ENCODE measurements around the gene KCNV2.
A peak's percentile ranks its signal among the peaks of the same experiment; 100 is the strongest.

Gene KCNV2

GRCh38 chr9:2725898-2726649 is 8.8 kb downstream of the KCNV2 start:
- no peak for TF ChIP-seq CTCF (conservative IDR thresholded peaks at IDR 0.05; ENCODE audit: low read depth, low read length)
- no peak overlapping the region for H3K4me3 ChIP-seq (ENCODE audit: low read length)
- DNase-seq (ENCODE audit: low read depth) = no peak

- DNase-seq (ENCODE audit: low read depth) = no peak
- no peak for TF ChIP-seq CTCF (conservative IDR thresholded peaks at IDR 0.05; ENCODE audit: low read depth, low read length)
- no peak overlapping the region for H3K4me3 ChIP-seq (ENCODE audit: low read length)
Observed at GRCh38 chr9:2726650-2727340, 9.5 kb downstream of the KCNV2 start.

DNA sequence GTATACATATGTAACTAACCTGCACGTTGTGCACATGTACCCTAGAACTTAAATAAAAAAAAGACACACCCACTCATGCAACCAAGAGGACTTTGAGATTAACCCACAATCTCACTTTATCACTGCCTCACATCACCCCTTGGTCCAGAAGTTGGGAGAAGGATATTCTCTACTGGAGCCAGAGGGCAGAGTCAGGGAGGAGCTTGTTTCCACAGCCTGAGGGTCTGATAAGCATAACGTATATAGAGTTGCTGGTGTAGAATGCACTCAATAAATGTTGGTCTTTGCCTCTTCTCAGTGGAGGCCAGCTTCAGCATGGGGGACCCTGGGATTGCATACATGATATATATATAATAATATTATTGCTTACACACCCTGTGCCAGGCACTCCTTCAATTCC is 10.1 kb downstream of the KCNV2 start:
- no peak overlapping the region for H3K4me3 ChIP-seq (ENCODE audit: low read length)
- no peak for TF ChIP-seq CTCF (conservative IDR thresholded peaks at IDR 0.05; ENCODE audit: low read depth, low read length)
- no peak for DNase-seq (ENCODE audit: low read depth)

DNA sequence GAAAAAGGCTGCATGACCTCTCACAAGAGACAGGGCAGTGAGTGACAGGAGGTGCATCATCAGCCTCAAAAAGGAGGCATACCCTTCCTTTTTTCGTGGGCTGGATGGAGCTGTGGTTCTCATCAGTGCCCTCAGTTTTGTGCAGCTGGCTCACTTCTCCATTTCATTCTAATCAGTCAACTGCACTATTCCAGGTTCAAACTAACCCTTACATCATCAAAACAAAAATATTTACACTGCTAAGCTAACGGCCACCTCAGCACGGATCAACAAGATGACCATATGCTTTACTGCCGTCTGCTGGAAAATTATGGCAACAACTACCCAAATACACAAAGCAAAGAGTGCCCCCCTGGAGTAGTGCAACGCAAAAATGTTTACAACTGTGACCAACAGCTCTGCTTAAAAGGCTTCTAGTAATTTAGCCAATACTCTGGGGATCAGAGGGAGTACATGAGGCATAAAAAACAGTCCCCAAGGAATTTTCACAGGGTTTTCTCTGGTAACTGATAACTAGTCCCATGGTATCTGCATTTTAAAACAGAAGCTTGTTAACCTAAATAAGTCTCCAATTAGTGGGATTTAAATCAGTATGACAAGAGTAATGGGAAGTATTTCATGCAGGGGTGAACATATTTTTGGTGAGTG is 10.8 kb downstream of the KCNV2 start:
- H3K4me3 ChIP-seq (ENCODE audit: low read length) = no peak overlapping the region
- no peak for DNase-seq (ENCODE audit: low read depth)
- TF ChIP-seq CTCF (conservative IDR thresholded peaks at IDR 0.05; ENCODE audit: low read depth, low read length) = peak; percentile 83

DNA sequence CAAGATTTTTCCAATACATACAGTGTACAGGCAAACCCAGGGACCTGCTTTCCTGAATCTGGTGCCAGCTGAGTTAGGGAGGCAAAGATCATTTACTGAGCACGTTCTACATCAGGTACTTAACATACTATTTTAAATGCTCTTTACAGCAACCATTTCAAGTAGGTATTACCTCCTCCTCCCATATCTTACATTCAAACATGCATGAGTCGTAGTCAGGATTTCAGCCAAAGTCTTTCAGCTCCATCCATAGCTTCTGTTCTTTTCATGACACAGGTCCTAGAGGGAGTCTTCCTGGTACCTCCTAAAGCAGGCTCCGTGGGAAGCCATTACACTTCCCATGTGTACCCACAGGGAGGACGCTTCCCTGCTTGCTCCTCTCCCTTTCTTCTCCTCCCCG is 11.7 kb downstream of the KCNV2 start:
- no peak for TF ChIP-seq CTCF (conservative IDR thresholded peaks at IDR 0.05; ENCODE audit: low read depth, low read length)
- DNase-seq (ENCODE audit: low read depth) = no peak
- H3K4me3 ChIP-seq (ENCODE audit: low read length) = no peak overlapping the region

DNA sequence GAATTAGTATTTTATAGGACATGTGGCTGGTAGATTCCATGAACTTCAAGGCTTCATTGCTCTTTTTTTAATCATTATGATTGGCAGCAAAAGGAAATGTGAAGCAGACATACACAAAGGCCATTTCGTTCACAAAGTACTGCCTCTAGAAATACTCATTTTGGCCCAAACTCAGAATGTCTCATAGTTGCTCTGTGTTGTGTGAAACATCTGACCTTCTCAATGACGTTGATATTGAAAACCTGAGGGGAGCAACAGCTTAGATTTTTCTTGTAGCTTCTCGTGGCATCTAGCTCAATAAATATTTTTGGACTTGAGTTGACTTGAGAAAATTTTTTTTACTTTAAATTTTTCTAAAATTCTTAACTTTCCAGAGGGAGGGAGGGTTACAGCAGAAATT is 12.4 kb downstream of the KCNV2 start:
- TF ChIP-seq CTCF (conservative IDR thresholded peaks at IDR 0.05; ENCODE audit: low read depth, low read length) = no peak
- H3K4me3 ChIP-seq (ENCODE audit: low read length) = no peak overlapping the region
- DNase-seq (ENCODE audit: low read depth) = no peak
